Esophagus muscularis mucosa (tissue), 4 donors: ENCODE data around the gene SUFU. TPM values are rescaled to one million over a fixed set of nuclear protein-coding genes. Genes with fewer than 3 reads are reported as not detected.

ENCODE experiments used
- DNase-seq: peaks from one replicate; pipeline ENCODE4 v3.0.0-alpha.2; 2017; ENCODE audit errors: extremely low spot score
- H3K27ac ChIP-seq, 4 donors: fragments of 200-600 bp; sonication (generic); replicated peaks in 1 of 4; 1 replicate in 3 of 4; 2 replicates in 1 of 4; pipeline ENCODE4 v1.5.1; 2016 to 2019; ENCODE audit warnings: mild to moderate bottlenecking in 1 of 4
- H3K27me3 ChIP-seq, 4 donors: fragments of 200-600 bp; sonication (generic); one replicate each; pipeline versions ENCODE4 v1.5.1 to v1.6.0; 2016 to 2019
- H3K36me3 ChIP-seq, 4 donors: fragments of 200-600 bp; sonication (generic); one replicate each; pipeline ENCODE4 v1.5.1; 2016 to 2019
- H3K4me1 ChIP-seq, 4 donors: fragments of 200-600 bp; sonication (generic); one replicate each; pipeline ENCODE4 v1.5.1; 2016 to 2019
- H3K4me3 ChIP-seq, 4 donors: fragments of 200-600 bp; sonication (generic); 1 replicate in 2 of 4; 2 replicates in 2 of 4; pipeline ENCODE4 v1.5.1; 2016 to 2019; ENCODE audit warnings: mild to moderate bottlenecking in 4 of 4, moderate library complexity in 1 of 4
- H3K9me3 ChIP-seq, 4 donors: fragments of 200-600 bp; sonication (generic); 1 replicate in 3 of 4; 2 replicates in 1 of 4; pipeline ENCODE4 v1.5.1; 2016 to 2019
- CTCF ChIP-seq, 3 experiments: fragments of 200-600 bp in 2 of 3; fragments of 450-650 bp in 1 of 3; sonication (generic) in 2 of 3; IDR thresholded peaks; one replicate each; pipeline ENCODE4 v1.5.1; 2017 to 2019; ENCODE audit warnings: antibody characterized with exemption in 3 of 3, mild to moderate bottlenecking in 2 of 3, moderate library complexity in 1 of 3
- EP300 ChIP-seq: sonication (generic); formaldehyde crosslinking; IDR thresholded peaks from one replicate; pipeline ENCODE4 v1.6.1; 2017; ENCODE audit warnings: antibody characterized with exemption
- POLR2A ChIP-seq: fragments of 450-650 bp; IDR thresholded peaks from one replicate; pipeline ENCODE4 v1.6.1; 2017; ENCODE audit warnings: antibody characterized with exemption, moderate library complexity, mild to moderate bottlenecking, low read depth
- POLR2AphosphoS5 ChIP-seq, 2 donors: sonication (generic); formaldehyde crosslinking; IDR thresholded peaks; one replicate each; pipeline ENCODE4 v1.6.1; 2017; ENCODE audit warnings: antibody characterized with exemption in 2 of 2
- WGBS: methylation state at CpG from one replicate; pipeline ENCODE4 v1.1.5; 2018; 5-methylcytosine and 5-hydroxymethylcytosine counted together
- intact Hi-C: fragments of 100-400 bp; cut with DNase I; formaldehyde crosslinking; loops from one replicate; pipeline ENCODE4 v1.15.1; 2023
- total RNA-seq, 4 donors: library from RNA; depleted of rRNA; stranded (reverse); fragments of >200 nt; gene quantifications; one replicate each; pipeline versions ENCODE4 v1.1.0 to v1.2.1, GENCODE V29; 2016

Gene SUFU
- total RNA-seq, 4 donors from 2014 or later, result 5.0 to 11.7 (median 10.1) TPM

- H3K4me1 ChIP-seq, result peaks cover 18 to 33% (median 20%) of the 10 kb centered on the region in 4 donors
- TF ChIP-seq POLR2AphosphoS5 (IDR thresholded peaks at IDR 0.05) (no peak), POLR2A (no peak), CTCF (IDR thresholded peaks at IDR 0.05) (no peak), EP300 (no peak)
- no peaks in the 10 kb centered on the region for H3K27me3 ChIP-seq
- H3K27ac ChIP-seq, result no peak overlapping the region
- H3K9me3 ChIP-seq, result no peaks in the 10 kb centered on the region
- peaks cover 0 to 19% (median 3%) of the 10 kb centered on the region in 4 donors for H3K36me3 ChIP-seq
- H3K4me3 ChIP-seq, result no peak overlapping the region
- 59% methylated on average over 3 of the region's 3 CpGs for WGBS
- intact Hi-C loops, result no loop called here
- DNase-seq, result no peak
Measured at GRCh38 chr10:102465466-102465865, 38.3 kb upstream of the SUFU start.

- no peaks in the 10 kb centered on the region for H3K27me3 ChIP-seq
- no peak for DNase-seq
- WGBS, result 71% methylated on average over 6 of the region's 6 CpGs
- intact Hi-C loops, result no loop called here
- TF ChIP-seq EP300 (no peak), POLR2AphosphoS5 (IDR thresholded peaks at IDR 0.05) (no peak), POLR2A (no peak), CTCF (IDR thresholded peaks at IDR 0.05) (no peak)
- H3K9me3 ChIP-seq, result no peaks in the 10 kb centered on the region
- H3K27ac ChIP-seq, result no peak overlapping the region
- no peak overlapping the region for H3K4me3 ChIP-seq
- peaks cover under 1 to 14% (median 7%) of the 10 kb centered on the region in 4 donors for H3K4me1 ChIP-seq
- H3K36me3 ChIP-seq, result peaks cover 0 to 34% (median 10%) of the 10 kb centered on the region in 4 donors
Measured at GRCh38 chr10:102467318-102467717, 36.5 kb upstream of the SUFU start.

- Histone ChIP-seq H3K4me1 (peaks cover 0 to 8% (median under 1%) of the 10 kb centered on the region in 4 donors), H3K27ac (no peak overlapping the region), H3K9me3 (no peaks in the 10 kb centered on the region), H3K27me3 (no peaks in the 10 kb centered on the region), H3K36me3 (peaks cover 0 to 35% (median 10%) of the 10 kb centered on the region in 4 donors), H3K4me3 (no peak overlapping the region)
- TF ChIP-seq POLR2A (no peak), POLR2AphosphoS5 (IDR thresholded peaks at IDR 0.05) (no peak), CTCF (IDR thresholded peaks at IDR 0.05) (no peak), EP300 (no peak)
- intact Hi-C loops, result no loop called here
- WGBS, result 62% methylated on average over 6 of the region's 6 CpGs
- DNase-seq, result no peak
Measured at GRCh38 chr10:102467971-102468438, 35.8 kb upstream of the SUFU start.

GRCh38 chr10:102468683-102469082 lies 35.1 kb upstream of the SUFU start:
- intact Hi-C loops, result no loop called here
- Histone ChIP-seq H3K27ac (no peak overlapping the region), H3K36me3 (peaks cover 0 to 40% (median 10%) of the 10 kb centered on the region in 4 donors), H3K4me3 (no peak overlapping the region), H3K9me3 (no peaks in the 10 kb centered on the region), H3K27me3 (no peaks in the 10 kb centered on the region), H3K4me1 (peaks cover 0 to 5% (median 0%) of the 10 kb centered on the region in 4 donors)
- TF ChIP-seq CTCF (IDR thresholded peaks at IDR 0.05), result no peak
- no peak for TF ChIP-seq EP300
- TF ChIP-seq POLR2A, result no peak
- TF ChIP-seq POLR2AphosphoS5 (IDR thresholded peaks at IDR 0.05), result no peak
- no peak for DNase-seq
- WGBS, result 55% methylated on average over 8 of the region's 9 CpGs
